K562 (cell line): ENCODE data around the gene ATP8B4. TPM values are rescaled to one million over a fixed set of nuclear protein-coding genes. Genes with fewer than 3 reads are reported as not detected.

Experiments used
- ATAC-seq: fragments of 200-7000 bp; cut with Tn5 transposase; 3 replicates; pipeline ENCODE4 v1.9.1; 2020; ENCODE audit warnings: moderate library complexity
- BruUV-seq: library from RNA; stranded (reverse); fragments of 400-500 nt; replicated peaks from 2 replicates; lab custom pipeline; 2021; lab: Mats Ljungman, UMichigan
- CTCF ChIA-PET: fragments of 300-600 bp; formaldehyde crosslinking; extraction: SDS; loops from one replicate; lab custom pipeline; 2021; ENCODE audit warnings: low intra/inter-chr PET ratio; lab: Yijun Ruan, JAX
- POLR2A ChIA-PET: fragments of 300-600, 350-650 bp; sonication (Branson Sonifier 250); formaldehyde crosslinking; extraction: SDS; loops from one replicate; lab custom pipeline; 2021; ENCODE audit warnings: antibody characterized with exemption, inconsistent platforms; lab: Yijun Ruan, JAX
- DNase-seq, 4 experiments: peaks; one replicate each; pipeline versions ENCODE4 v3.0.0 to v3.0.0-alpha.2; 2011 to 2018; ENCODE audit warnings: low spot score in 3 of 4, mixed read lengths in 3 of 4; ENCODE audit errors: extremely low read depth in 1 of 4
- FAIRE-seq: peaks from 2 replicates; lab custom pipeline; 2011; peaks lifted over from hg19 to GRCh38; lab: Jason Lieb, UNC
- H2AFZ ChIP-seq: 2 replicates; pipeline ENCODE4 v1.6.0; 2011; ENCODE audit warnings: low read depth, low read length, control low read depth, inconsistent platforms
- H3K27ac ChIP-seq: fragments of 200-600 bp; 3 replicates; pipeline ENCODE4 v1.8.0; 2011; ENCODE audit warnings: low read depth, mild to moderate bottlenecking, control low read depth, inconsistent platforms, low read length, moderate library complexity, mixed read lengths; ENCODE audit errors: extremely low read depth
- H3K27me3 ChIP-seq, 2 experiments: fragments of 300-600 bp in 1 of 2; 2 replicates in 1 of 2; 3 replicates in 1 of 2; pipeline versions ENCODE4 v1.6.0 to v1.8.0; 2011; ENCODE audit warnings: inconsistent platforms in 2 of 2, low read length in 2 of 2, mild to moderate bottlenecking in 1 of 2, mixed read lengths in 1 of 2, moderate library complexity in 1 of 2; ENCODE audit not compliant: control insufficient read depth in 2 of 2, insufficient read depth in 2 of 2
- H3K36me3 ChIP-seq: fragments of 300-600 bp; 3 replicates; pipeline ENCODE4 v1.8.0; 2011; ENCODE audit warnings: mild to moderate bottlenecking, low read length, inconsistent platforms; ENCODE audit not compliant: control insufficient read depth, insufficient read depth
- H3K4me1 ChIP-seq, 2 experiments: fragments of 200-600 bp in 1 of 2; replicated peaks in 1 of 2; 2 replicates in 1 of 2; 3 replicates in 1 of 2; pipeline versions ENCODE4 v1.5.1 to v1.8.0; 2011; ENCODE audit warnings: inconsistent platforms in 2 of 2, low read length in 2 of 2, mild to moderate bottlenecking in 1 of 2, mixed read lengths in 1 of 2, moderate library complexity in 1 of 2; ENCODE audit not compliant: control insufficient read depth in 2 of 2, insufficient read depth in 2 of 2
- H3K4me2 ChIP-seq: 2 replicates; pipeline ENCODE4 v1.6.1; 2011; ENCODE audit warnings: low read length, control low read depth, inconsistent platforms, mixed read lengths; ENCODE audit not compliant: insufficient read depth
- H3K4me3 ChIP-seq: fragments of 200-600 bp; sonication (generic), shearing (Covaris generic); 2 replicates; pipeline ENCODE4 v1.5.1; 2016; ENCODE audit warnings: control low read depth, inconsistent platforms
- H3K79me2 ChIP-seq: fragments of 200-600 bp; 3 replicates; pipeline ENCODE4 v1.8.0; 2011; ENCODE audit warnings: low read length, inconsistent platforms; ENCODE audit not compliant: control insufficient read depth, insufficient read depth
- H3K9ac ChIP-seq, 2 experiments: 2 replicates each; pipeline versions ENCODE4 v1.6.0 to v1.6.1; 2011; ENCODE audit warnings: low read depth in 2 of 2, low read length in 2 of 2, control low read depth in 1 of 2, inconsistent platforms in 1 of 2, mild to moderate bottlenecking in 1 of 2, mixed read lengths in 1 of 2; ENCODE audit not compliant: insufficient read depth in 1 of 2
- H3K9me1 ChIP-seq: one replicate; pipeline ENCODE4 v1.6.0; 2011; ENCODE audit warnings: inconsistent platforms, mild to moderate bottlenecking, low read length, moderate library complexity; ENCODE audit not compliant: control insufficient read depth, insufficient read depth
- H3K9me3 ChIP-seq: replicated peaks from 2 replicates; pipeline ENCODE4 v1.5.1; 2011; ENCODE audit warnings: low read depth, low read length, inconsistent platforms; ENCODE audit not compliant: control insufficient read depth, insufficient read depth
- H4K20me1 ChIP-seq: replicated peaks from 2 replicates; pipeline ENCODE4 v1.6.1; 2011; ENCODE audit warnings: low read length, inconsistent platforms, mixed read lengths; ENCODE audit not compliant: control insufficient read depth, insufficient read depth
- CSDE1 ChIP-seq, 2 experiments: fragments of 450-650 bp; IDR thresholded peaks; 2 replicates each; pipeline ENCODE4 v1.6.1; 2016; ENCODE audit warnings: mild to moderate bottlenecking in 1 of 2
- HDAC3 ChIP-seq: fragments of 450-650 bp; IDR thresholded peaks from 2 replicates; pipeline ENCODE4 v1.6.1; 2018; ENCODE audit warnings: borderline replicate concordance, mild to moderate bottlenecking, moderate library complexity; ENCODE audit not compliant: partially characterized antibody
- NR2F6 ChIP-seq: fragments of 450-650 bp; formaldehyde crosslinking; IDR thresholded peaks from 2 replicates; pipeline ENCODE4 v1.4.0; 2020; ENCODE audit warnings: mild to moderate bottlenecking
- PCBP2 ChIP-seq: fragments of 200-400 bp; formaldehyde crosslinking; IDR thresholded peaks from 2 replicates; pipeline ENCODE4 v1.6.1; 2018; ENCODE audit warnings: low read length, low read depth, mild to moderate bottlenecking, moderate library complexity; ENCODE audit not compliant: poor library complexity, severe bottlenecking
- POLR2B ChIP-seq: fragments of 450-650 bp; IDR thresholded peaks from 2 replicates; pipeline ENCODE4 v1.6.1; 2018; ENCODE audit warnings: low read depth; ENCODE audit not compliant: partially characterized antibody
- PTTG1 ChIP-seq: fragments of 450-650 bp; IDR thresholded peaks from 2 replicates; pipeline ENCODE4 v1.6.1; 2016; ENCODE audit warnings: low read depth, mild to moderate bottlenecking, missing genetic modification characterization, missing compliant biosample characterization
- U2AF1 ChIP-seq: fragments of 200-400 bp; formaldehyde crosslinking; optimal IDR thresholded peaks from 2 replicates; pipeline ENCODE3; 2017; ENCODE audit warnings: mild to moderate bottlenecking, low read depth, low read length, moderate library complexity
- U2AF2 ChIP-seq: fragments of 200-400 bp; formaldehyde crosslinking; optimal IDR thresholded peaks from 2 replicates; pipeline ENCODE3; 2017; ENCODE audit warnings: low read depth, mild to moderate bottlenecking, low read length
- ZNF124 ChIP-seq: sonication (generic); formaldehyde crosslinking; IDR thresholded peaks from 2 replicates; pipeline ENCODE4 v1.8.1; 2022; ENCODE audit warnings: missing genetic modification reagents
- ZNF311 ChIP-seq: fragments of 250-450 bp; sonication (Bioruptor Pico); IDR thresholded peaks from 2 replicates; pipeline ENCODE4 v1.4.0; 2020; ENCODE audit warnings: mild to moderate bottlenecking, moderate library complexity
- WGBS: fragments of 100-300 bp; shearing (Covaris generic); methylation state at CpG from one replicate; pipeline ENCODE4 v1.1.6; 2016; ENCODE audit warnings: low coverage, mixed read lengths; ENCODE audit not compliant: insufficient coverage; ENCODE audit errors: missing lambda C conversion rate; 5-methylcytosine and 5-hydroxymethylcytosine counted together
- in situ Hi-C: fragments of 300-500 bp; cut with MboI; formaldehyde crosslinking; loops from 4 replicates; pipeline ENCODE4 v1.15.0; 2018; ENCODE audit warnings: inconsistent platforms, mixed read lengths
- intact Hi-C: fragments of 100-400 bp; cut with micrococcal nuclease; formaldehyde crosslinking; loops from 2 replicates; pipeline ENCODE4 v1.14.2; 2022
- polyA plus RNA-seq, 8 experiments: library from polyadenylated mRNA; depleted of rRNA in 4 of 8; stranded (reverse) in 5 of 8; unstranded in 3 of 8; fragments of >200 nt; fragmentation: Nextera tagmentation in 2 of 8; fragmentation: Illumina TruSeq in 1 of 8; extraction: Ambion mirVana in 2 of 8; extraction: Trizol in 1 of 8; gene quantifications; 2 replicates each; pipeline versions ENCODE4 v1.2.1 to v1.2.3, GENCODE V29; 2011 to 2014; ENCODE audit warnings: inconsistent platforms in 1 of 8, missing spikeins in 1 of 8
- total RNA-seq, 7 experiments: library from RNA; depleted of rRNA in 6 of 7; stranded (reverse); fragments of >200 nt in 6 of 7; fragmentation: Illumina TruSeq in 2 of 7; extraction: Trizol in 2 of 7; gene quantifications; 2 replicates each; pipeline versions ENCODE4 v1.2.1 to v1.2.3, GENCODE V29; 2011 to 2021; ENCODE audit warnings: low replicate concordance in 1 of 7
- TF ChIP-seq, protein P1 (sequence below): fragments of 250-450 bp; sonication (Bioruptor Pico); IDR thresholded peaks from 2 replicates; pipeline ENCODE4 v1.4.0; 2020; ENCODE audit warnings: mild to moderate bottlenecking, moderate library complexity
- TF ChIP-seq, protein P2 (sequence below): sonication (generic); formaldehyde crosslinking; IDR thresholded peaks from 2 replicates; pipeline ENCODE4 v1.8.1; 2023; ENCODE audit warnings: mild to moderate bottlenecking, missing genetic modification reagents, moderate library complexity
- TF ChIP-seq, protein P3 (sequence below): fragments of 200-400 bp; formaldehyde crosslinking; IDR thresholded peaks from 2 replicates; pipeline ENCODE4 v1.6.1; 2017; ENCODE audit warnings: mild to moderate bottlenecking, low read depth, low read length, moderate library complexity
- TF ChIP-seq, protein P4 (sequence below): conservative IDR thresholded peaks from 2 replicates; pipeline ENCODE4 v1.6.1; 2011; ENCODE audit warnings: low read depth, mild to moderate bottlenecking, low read length; ENCODE audit not compliant: control insufficient read depth

The ATP8B4 gene
- total and polyA plus RNA-seq, 9 of the 15 experiments (the other 6 are each of a cell fraction or from before 2014, with no cell fraction given) = 0.14 to 2.5 (median 0.44) TPM

DNA sequence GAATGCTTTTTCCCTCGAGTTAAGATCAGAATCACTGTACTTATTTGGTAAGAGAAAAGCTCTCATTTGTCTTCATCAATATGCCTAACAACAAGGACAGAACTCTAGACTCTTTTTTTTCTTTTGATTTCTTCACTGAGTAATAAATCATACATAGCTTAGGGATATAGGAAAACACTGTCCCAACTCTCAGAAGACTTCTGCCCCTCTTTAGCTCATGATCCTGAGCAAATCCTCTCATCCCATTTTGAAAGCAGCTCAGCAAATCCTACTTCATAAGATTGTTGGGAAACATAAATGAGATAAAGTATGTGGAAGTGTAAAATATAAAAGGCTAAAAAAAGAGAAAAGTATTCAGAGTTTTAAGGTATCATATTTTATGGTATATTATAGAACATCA lies 141.7 kb downstream of the ATP8B4 start (continued):
- TF ChIP-seq, protein P1, sequence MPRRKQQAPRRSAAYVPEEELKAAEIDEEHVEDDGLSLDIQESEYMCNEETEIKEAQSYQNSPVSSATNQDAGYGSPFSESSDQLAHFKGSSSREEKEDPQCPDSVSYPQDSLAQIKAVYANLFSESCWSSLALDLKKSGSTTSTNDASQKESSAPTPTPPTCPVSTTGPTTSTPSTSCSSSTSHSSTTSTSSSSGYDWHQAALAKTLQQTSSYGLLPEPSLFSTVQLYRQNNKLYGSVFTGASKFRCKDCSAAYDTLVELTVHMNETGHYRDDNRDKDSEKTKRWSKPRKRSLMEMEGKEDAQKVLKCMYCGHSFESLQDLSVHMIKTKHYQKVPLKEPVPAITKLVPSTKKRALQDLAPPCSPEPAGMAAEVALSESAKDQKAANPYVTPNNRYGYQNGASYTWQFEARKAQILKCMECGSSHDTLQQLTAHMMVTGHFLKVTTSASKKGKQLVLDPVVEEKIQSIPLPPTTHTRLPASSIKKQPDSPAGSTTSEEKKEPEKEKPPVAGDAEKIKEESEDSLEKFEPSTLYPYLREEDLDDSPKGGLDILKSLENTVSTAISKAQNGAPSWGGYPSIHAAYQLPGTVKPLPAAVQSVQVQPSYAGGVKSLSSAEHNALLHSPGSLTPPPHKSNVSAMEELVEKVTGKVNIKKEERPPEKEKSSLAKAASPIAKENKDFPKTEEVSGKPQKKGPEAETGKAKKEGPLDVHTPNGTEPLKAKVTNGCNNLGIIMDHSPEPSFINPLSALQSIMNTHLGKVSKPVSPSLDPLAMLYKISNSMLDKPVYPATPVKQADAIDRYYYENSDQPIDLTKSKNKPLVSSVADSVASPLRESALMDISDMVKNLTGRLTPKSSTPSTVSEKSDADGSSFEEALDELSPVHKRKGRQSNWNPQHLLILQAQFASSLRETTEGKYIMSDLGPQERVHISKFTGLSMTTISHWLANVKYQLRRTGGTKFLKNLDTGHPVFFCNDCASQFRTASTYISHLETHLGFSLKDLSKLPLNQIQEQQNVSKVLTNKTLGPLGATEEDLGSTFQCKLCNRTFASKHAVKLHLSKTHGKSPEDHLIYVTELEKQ (CRISPR knock-in tag) = no peak
- TF ChIP-seq U2AF2 (no peak), HDAC3 (no peak), ZNF124 (CRISPR knock-in tag) (no peak), PTTG1 (no peak)
- TF ChIP-seq, protein P2, sequence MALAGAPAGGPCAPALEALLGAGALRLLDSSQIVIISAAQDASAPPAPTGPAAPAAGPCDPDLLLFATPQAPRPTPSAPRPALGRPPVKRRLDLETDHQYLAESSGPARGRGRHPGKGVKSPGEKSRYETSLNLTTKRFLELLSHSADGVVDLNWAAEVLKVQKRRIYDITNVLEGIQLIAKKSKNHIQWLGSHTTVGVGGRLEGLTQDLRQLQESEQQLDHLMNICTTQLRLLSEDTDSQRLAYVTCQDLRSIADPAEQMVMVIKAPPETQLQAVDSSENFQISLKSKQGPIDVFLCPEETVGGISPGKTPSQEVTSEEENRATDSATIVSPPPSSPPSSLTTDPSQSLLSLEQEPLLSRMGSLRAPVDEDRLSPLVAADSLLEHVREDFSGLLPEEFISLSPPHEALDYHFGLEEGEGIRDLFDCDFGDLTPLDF = no peak

DNA sequence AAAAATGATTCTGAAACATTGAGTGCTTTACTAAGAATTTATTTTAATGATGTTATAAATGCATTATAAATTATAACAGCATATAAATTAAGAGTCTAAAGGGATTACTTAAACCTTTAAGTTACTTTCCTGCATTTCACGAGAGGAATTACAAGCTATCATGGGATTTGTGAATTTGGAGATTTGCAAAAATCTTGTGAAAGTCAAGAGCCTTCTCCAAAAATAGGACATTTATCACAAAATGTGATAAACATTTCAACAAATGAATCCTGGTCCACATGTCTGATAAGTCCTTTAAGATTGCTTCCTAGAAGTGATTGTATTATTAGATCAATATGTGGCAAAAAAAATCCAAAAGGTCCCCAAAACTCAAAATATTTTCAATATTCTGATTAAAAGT lies 154.5 kb downstream of the ATP8B4 start:
- intact Hi-C loops (no loop called here), in situ Hi-C loops (no loop called here)
- no TSS peak for BruUV-seq
- H3K9ac ChIP-seq = no peak overlapping the region
- no peak overlapping the region for H3K27ac ChIP-seq
- no peaks in the 10 kb centered on the region for H3K9me1 ChIP-seq
- no peak for FAIRE-seq
- no peak overlapping the region for H3K4me2 ChIP-seq
- no peak for ATAC-seq
- 4% methylated on average over 1 of the region's 1 CpG for WGBS
- no peak for DNase-seq
- no peak overlapping the region for H3K4me3 ChIP-seq
- no peak overlapping the region for H2AFZ ChIP-seq
- no peaks in the 10 kb centered on the region for H4K20me1 ChIP-seq
- H3K4me1 ChIP-seq = no peaks in the 10 kb centered on the region
- CTCF ChIA-PET = no interaction called here
- POLR2A ChIA-PET = no interaction called here
- H3K79me2 ChIP-seq = no peaks in the 10 kb centered on the region
- no peaks in the 10 kb centered on the region for H3K36me3 ChIP-seq
- no peaks in the 10 kb centered on the region for H3K9me3 ChIP-seq
- H3K27me3 ChIP-seq = no peaks in the 10 kb centered on the region
- TF ChIP-seq, protein P3, sequence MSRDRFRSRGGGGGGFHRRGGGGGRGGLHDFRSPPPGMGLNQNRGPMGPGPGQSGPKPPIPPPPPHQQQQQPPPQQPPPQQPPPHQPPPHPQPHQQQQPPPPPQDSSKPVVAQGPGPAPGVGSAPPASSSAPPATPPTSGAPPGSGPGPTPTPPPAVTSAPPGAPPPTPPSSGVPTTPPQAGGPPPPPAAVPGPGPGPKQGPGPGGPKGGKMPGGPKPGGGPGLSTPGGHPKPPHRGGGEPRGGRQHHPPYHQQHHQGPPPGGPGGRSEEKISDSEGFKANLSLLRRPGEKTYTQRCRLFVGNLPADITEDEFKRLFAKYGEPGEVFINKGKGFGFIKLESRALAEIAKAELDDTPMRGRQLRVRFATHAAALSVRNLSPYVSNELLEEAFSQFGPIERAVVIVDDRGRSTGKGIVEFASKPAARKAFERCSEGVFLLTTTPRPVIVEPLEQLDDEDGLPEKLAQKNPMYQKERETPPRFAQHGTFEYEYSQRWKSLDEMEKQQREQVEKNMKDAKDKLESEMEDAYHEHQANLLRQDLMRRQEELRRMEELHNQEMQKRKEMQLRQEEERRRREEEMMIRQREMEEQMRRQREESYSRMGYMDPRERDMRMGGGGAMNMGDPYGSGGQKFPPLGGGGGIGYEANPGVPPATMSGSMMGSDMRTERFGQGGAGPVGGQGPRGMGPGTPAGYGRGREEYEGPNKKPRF = no peak
- TF ChIP-seq NR2F6 (CRISPR knock-in tag) = no peak
- no peak for TF ChIP-seq PCBP2
- no peak for TF ChIP-seq POLR2B
- no peak for TF ChIP-seq CSDE1 (IDR thresholded peaks at IDR 0.05)
- no peak for TF ChIP-seq ZNF311 (CRISPR knock-in tag)
- no peak for TF ChIP-seq U2AF1
- TF ChIP-seq, protein P4, sequence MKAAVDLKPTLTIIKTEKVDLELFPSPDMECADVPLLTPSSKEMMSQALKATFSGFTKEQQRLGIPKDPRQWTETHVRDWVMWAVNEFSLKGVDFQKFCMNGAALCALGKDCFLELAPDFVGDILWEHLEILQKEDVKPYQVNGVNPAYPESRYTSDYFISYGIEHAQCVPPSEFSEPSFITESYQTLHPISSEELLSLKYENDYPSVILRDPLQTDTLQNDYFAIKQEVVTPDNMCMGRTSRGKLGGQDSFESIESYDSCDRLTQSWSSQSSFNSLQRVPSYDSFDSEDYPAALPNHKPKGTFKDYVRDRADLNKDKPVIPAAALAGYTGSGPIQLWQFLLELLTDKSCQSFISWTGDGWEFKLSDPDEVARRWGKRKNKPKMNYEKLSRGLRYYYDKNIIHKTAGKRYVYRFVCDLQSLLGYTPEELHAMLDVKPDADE = no peak
